Trophoblast cell (in vitro differentiated cells and primary cell): ENCODE data around the gene GABRE.

Source experiments
- DNase-seq, 2 donors: peaks; one replicate each; pipeline ENCODE4 v3.0.0-alpha.2; 2016
- H2AFZ ChIP-seq: 2 replicates; pipeline ENCODE4 v1.6.1; 2013; ENCODE audit warnings: low read length, moderate library complexity, mild to moderate bottlenecking; ENCODE audit not compliant: insufficient read depth, poor library complexity
- H2AK5ac ChIP-seq: 2 replicates; pipeline ENCODE4 v1.6.1; 2013; ENCODE audit warnings: mild to moderate bottlenecking, low read length
- H2BK120ac ChIP-seq: 2 replicates; pipeline ENCODE4 v1.6.1; 2013; ENCODE audit warnings: low read length, mild to moderate bottlenecking, moderate library complexity; ENCODE audit not compliant: insufficient read depth, poor library complexity
- H2BK12ac ChIP-seq: 2 replicates; pipeline ENCODE4 v1.6.1; 2013; ENCODE audit warnings: mild to moderate bottlenecking, low read length, moderate library complexity
- H2BK5ac ChIP-seq: 2 replicates; pipeline ENCODE4 v1.6.1; 2013; ENCODE audit warnings: low read length, low read depth, moderate library complexity, mild to moderate bottlenecking; ENCODE audit not compliant: poor library complexity
- H3K14ac ChIP-seq: 2 replicates; pipeline ENCODE4 v1.6.1; 2013; ENCODE audit warnings: mild to moderate bottlenecking, low read length
- H3K18ac ChIP-seq: 2 replicates; pipeline ENCODE4 v1.6.1; 2013; ENCODE audit warnings: mild to moderate bottlenecking, low read length
- H3K23ac ChIP-seq: 2 replicates; pipeline ENCODE4 v1.6.1; 2013; ENCODE audit warnings: low read length
- H3K27ac ChIP-seq: 2 replicates; pipeline ENCODE4 v1.5.1; 2013; ENCODE audit warnings: low read depth, mild to moderate bottlenecking, inconsistent platforms, low read length, moderate library complexity
- H3K27me3 ChIP-seq: 2 replicates; pipeline ENCODE4 v1.6.1; 2013; ENCODE audit warnings: inconsistent platforms, mild to moderate bottlenecking, low read length, moderate library complexity; ENCODE audit not compliant: insufficient read depth
- H3K36me3 ChIP-seq, 2 experiments: 1 replicate in 1 of 2; 2 replicates in 1 of 2; pipeline ENCODE4 v1.6.1; 2013; ENCODE audit warnings: low read length in 2 of 2, mild to moderate bottlenecking in 2 of 2, moderate library complexity in 1 of 2; ENCODE audit not compliant: insufficient read depth in 2 of 2, control insufficient read depth in 1 of 2
- H3K4ac ChIP-seq: 2 replicates; pipeline ENCODE4 v1.6.1; 2013; ENCODE audit warnings: low read depth, mild to moderate bottlenecking, low read length, moderate library complexity
- H3K4me1 ChIP-seq, 2 experiments: 1 replicate in 1 of 2; 2 replicates in 1 of 2; pipeline ENCODE4 v1.6.1; 2013; ENCODE audit warnings: low read length in 2 of 2, mild to moderate bottlenecking in 2 of 2, moderate library complexity in 1 of 2; ENCODE audit not compliant: insufficient read depth in 2 of 2, control insufficient read depth in 1 of 2
- H3K4me2 ChIP-seq: 2 replicates; pipeline ENCODE4 v1.6.1; 2013; ENCODE audit warnings: inconsistent platforms, mild to moderate bottlenecking, low read length, moderate library complexity
- H3K4me3 ChIP-seq: 2 replicates; pipeline ENCODE4 v1.5.1; 2013; ENCODE audit warnings: mild to moderate bottlenecking, low read depth, low read length, inconsistent platforms
- H3K79me1 ChIP-seq: one replicate; pipeline ENCODE4 v1.6.1; 2013; ENCODE audit warnings: low read length
- H3K79me2 ChIP-seq: 2 replicates; pipeline ENCODE4 v1.6.1; 2013; ENCODE audit warnings: low read length, mild to moderate bottlenecking; ENCODE audit not compliant: control insufficient read depth, insufficient read depth, poor library complexity
- H3K9ac ChIP-seq: 2 replicates; pipeline ENCODE4 v1.6.1; 2013; ENCODE audit warnings: mild to moderate bottlenecking, low read length
- H3K9me3 ChIP-seq: 2 replicates; pipeline ENCODE4 v1.6.1; 2013; ENCODE audit warnings: low read depth, mild to moderate bottlenecking, control low read depth, inconsistent platforms, low read length; ENCODE audit not compliant: insufficient read depth
- H4K12ac ChIP-seq: 2 replicates; pipeline ENCODE4 v1.6.1; 2013; ENCODE audit warnings: low read depth, mild to moderate bottlenecking, low read length, moderate library complexity
- H4K8ac ChIP-seq: 2 replicates; pipeline ENCODE4 v1.6.1; 2013; ENCODE audit warnings: low read depth, mild to moderate bottlenecking, low read length, moderate library complexity
- H4K91ac ChIP-seq: one replicate; pipeline ENCODE4 v1.6.1; 2013; ENCODE audit warnings: low read depth, mild to moderate bottlenecking, low read length, moderate library complexity
- WGBS: extraction: QIAGEN DNeasy Blood & Tissue Kit; methylation state at CpG from one replicate; pipeline ENCODE4 v1.1.7; 2013; ENCODE audit warnings: missing lambda C conversion rate; ENCODE audit not compliant: insufficient read length, insufficient coverage; ENCODE audit errors: extremely low coverage; 5-methylcytosine and 5-hydroxymethylcytosine counted together

GABRE gene

DNA sequence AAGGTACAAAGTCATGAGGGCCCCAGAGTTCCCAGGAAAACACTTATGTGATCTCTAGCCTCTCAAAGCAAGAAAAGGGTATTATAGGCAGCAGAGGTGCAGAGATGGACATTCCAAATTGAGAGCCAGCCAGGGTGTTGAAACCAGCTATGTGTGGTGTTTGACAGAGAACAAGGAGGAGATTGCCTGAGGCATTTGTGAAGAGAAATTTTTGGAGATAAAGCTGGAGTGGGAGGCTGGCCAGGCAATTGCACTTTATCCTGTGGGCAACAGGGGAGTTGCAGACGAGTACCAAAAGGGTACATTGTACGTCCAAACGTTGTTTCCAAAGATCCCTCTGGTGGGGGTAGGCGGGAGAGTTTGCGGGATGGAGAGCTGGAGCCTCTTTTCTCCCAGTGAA, 2.5 kb upstream of the GABRE start:
- DNase-seq = peak; percentile 30 to 72
- Histone ChIP-seq H3K27ac (no peak overlapping the region), H3K4me1 (peaks cover 0 to 8% of the 10 kb centered on the region in 2 experiments), H4K8ac (no peak overlapping the region), H3K79me2 (no peaks in the 10 kb centered on the region), H2BK12ac (no peak overlapping the region), H3K36me3 (no peaks in the 10 kb centered on the region), H3K27me3 (no peaks in the 10 kb centered on the region), H2AK5ac (no peak overlapping the region), H3K23ac (no peak overlapping the region), H2BK120ac (no peak overlapping the region), H3K4me2 (no peak overlapping the region), H4K12ac (no peak overlapping the region), H3K14ac (no peak overlapping the region), H3K9ac (no peak overlapping the region), H3K4me3 (no peak overlapping the region), H3K18ac (no peak overlapping the region), H2AFZ (no peak overlapping the region), H3K4ac (no peak overlapping the region), H4K91ac (no peak overlapping the region), H2BK5ac (no peak overlapping the region), H3K9me3 (no peaks in the 10 kb centered on the region), H3K79me1 (peaks cover 8% of the 10 kb centered on the region)
- whole genome bisulfite sequencing = no CpG with 5 or more reads among the region's 5 CpGs

DNA sequence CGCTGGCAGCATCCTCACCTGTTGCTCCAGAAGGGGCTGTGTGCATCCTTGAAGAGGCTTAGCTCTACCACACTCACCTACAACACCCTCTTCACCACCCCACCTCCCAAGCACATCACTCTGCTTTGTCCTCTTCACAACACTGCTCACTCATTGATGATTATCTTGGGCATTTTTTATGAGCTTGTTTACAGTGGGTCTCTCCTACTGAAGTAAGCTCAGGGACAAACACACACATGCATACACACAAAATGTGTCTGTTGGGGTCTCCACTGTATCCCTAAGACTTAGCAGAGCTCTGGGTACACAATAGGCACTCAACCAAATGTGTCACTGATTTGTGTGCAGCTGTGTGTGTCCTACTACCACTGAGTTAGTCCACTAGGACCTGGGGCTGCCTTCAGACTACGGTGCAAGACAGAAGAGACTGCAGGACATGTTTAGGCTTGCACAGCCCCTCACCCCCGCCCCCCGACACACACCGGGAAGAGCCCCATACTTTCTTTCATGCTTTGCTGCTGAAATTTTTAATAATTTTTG, 1.3 kb upstream of the GABRE start:
- Histone ChIP-seq H4K8ac (no peak overlapping the region), H3K4me3 (no peak overlapping the region), H3K4me1 (peaks cover 0 to 9% of the 10 kb centered on the region in 2 experiments), H2BK5ac (no peak overlapping the region), H3K79me2 (no peaks in the 10 kb centered on the region), H3K4ac (no peak overlapping the region), H3K27me3 (no peaks in the 10 kb centered on the region), H3K4me2 (no peak overlapping the region), H3K9me3 (no peaks in the 10 kb centered on the region), H3K27ac (no peak overlapping the region), H2AFZ (no peak overlapping the region), H3K23ac (no peak overlapping the region), H3K14ac (no peak overlapping the region), H4K12ac (no peak overlapping the region), H3K18ac (no peak overlapping the region), H3K36me3 (no peaks in the 10 kb centered on the region), H2BK120ac (no peak overlapping the region), H2BK12ac (no peak overlapping the region), H4K91ac (no peak overlapping the region), H3K9ac (no peak overlapping the region), H3K79me1 (peaks cover 8% of the 10 kb centered on the region), H2AK5ac (no peak overlapping the region)
- no peak for DNase-seq
- no CpG with 5 or more reads among the region's 5 CpGs for WGBS

DNA sequence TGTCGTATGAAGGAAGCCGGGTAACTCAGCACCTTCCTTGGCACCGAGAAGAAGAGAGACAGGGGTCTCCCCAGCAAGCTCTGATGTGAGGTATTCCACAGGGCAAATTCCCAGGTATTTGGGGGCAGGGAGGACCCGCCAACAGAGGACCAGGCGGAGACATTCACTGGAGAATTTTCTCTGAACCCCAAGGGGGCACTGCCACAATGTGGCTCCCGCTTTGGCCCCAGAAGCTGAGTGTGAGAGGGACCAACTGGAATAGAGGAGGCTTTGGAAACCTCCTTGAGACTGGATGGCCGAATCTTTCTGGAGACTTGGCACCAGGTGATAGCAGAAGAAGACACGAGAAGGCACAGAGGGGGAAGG, 735 bp upstream of the GABRE start:
- Histone ChIP-seq H2AFZ (no peak overlapping the region), H3K27me3 (no peaks in the 10 kb centered on the region), H3K4me2 (peak overlapping the region; percentile 73), H2BK12ac (no peak overlapping the region), H4K12ac (no peak overlapping the region), H2BK120ac (no peak overlapping the region), H3K14ac (no peak overlapping the region), H3K4me1 (peaks cover 0 to 9% of the 10 kb centered on the region in 2 experiments), H2BK5ac (no peak overlapping the region), H3K79me1 (peaks cover 8% of the 10 kb centered on the region), H2AK5ac (no peak overlapping the region), H4K91ac (no peak overlapping the region), H3K79me2 (no peaks in the 10 kb centered on the region), H3K27ac (no peak overlapping the region), H3K9ac (no peak overlapping the region), H3K4ac (no peak overlapping the region), H3K36me3 (no peaks in the 10 kb centered on the region), H3K18ac (no peak overlapping the region), H3K4me3 (no peak overlapping the region), H4K8ac (no peak overlapping the region), H3K23ac (no peak overlapping the region), H3K9me3 (no peaks in the 10 kb centered on the region)
- no CpG with 5 or more reads among the region's 8 CpGs for WGBS
- DNase-seq = no peak

DNA sequence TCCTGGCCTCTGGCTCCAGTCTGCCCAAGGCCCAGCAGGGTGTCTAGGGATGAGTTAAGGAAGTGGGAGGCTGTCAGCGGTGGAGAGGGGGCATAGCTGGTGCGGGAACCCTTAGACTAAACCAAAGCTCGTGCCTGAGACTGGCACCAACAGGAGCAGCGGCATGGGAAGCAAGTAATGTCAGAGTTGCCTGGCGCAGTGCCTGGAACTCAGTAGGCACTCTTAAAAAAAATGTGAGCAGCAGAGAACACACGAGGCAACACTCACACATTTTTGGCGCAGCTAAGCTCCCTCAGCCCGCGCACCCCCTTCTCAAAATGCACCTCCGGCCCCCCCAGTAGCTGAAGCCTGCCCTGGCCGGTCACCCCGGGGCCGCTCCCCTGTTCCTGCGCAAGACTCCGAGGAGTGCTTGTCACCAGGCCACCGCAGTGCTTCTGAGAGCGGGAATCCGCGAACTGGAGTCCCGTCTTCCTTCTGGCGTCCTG, 583 bp downstream of the GABRE start:
- H2AFZ ChIP-seq = no peak overlapping the region
- no peak overlapping the region for H3K4ac ChIP-seq
- peak overlapping the region; percentile 31 for H2BK12ac ChIP-seq
- peak overlapping the region; percentile 73 for H3K4me2 ChIP-seq
- peaks cover 8% of the 10 kb centered on the region for H3K79me1 ChIP-seq
- no peaks in the 10 kb centered on the region for H3K27me3 ChIP-seq
- H4K8ac ChIP-seq = peak overlapping the region; percentile 28
- no CpG with 5 or more reads among the region's 21 CpGs for WGBS
- peaks cover 0 to 9% of the 10 kb centered on the region in 2 experiments for H3K4me1 ChIP-seq
- H3K9me3 ChIP-seq = no peaks in the 10 kb centered on the region
- no peak overlapping the region for H2BK120ac ChIP-seq
- H3K4me3 ChIP-seq = peak overlapping the region; percentile 59
- no peak overlapping the region for H3K9ac ChIP-seq
- no peak overlapping the region for H4K91ac ChIP-seq
- peaks cover 2% of the 10 kb centered on the region in 2 experiments for H3K36me3 ChIP-seq
- no peak overlapping the region for H2BK5ac ChIP-seq
- H3K14ac ChIP-seq = no peak overlapping the region
- no peak overlapping the region for H3K23ac ChIP-seq
- H3K18ac ChIP-seq = no peak overlapping the region
- H2AK5ac ChIP-seq = no peak overlapping the region
- peak overlapping the region; percentile 24 for H4K12ac ChIP-seq
- no peaks in the 10 kb centered on the region for H3K79me2 ChIP-seq
- no peak for DNase-seq
- no peak overlapping the region for H3K27ac ChIP-seq
